HG02642 (cell line): ENCODE measurements around the gene NRDC.
"Not testable (repeated sequence)": the region's sequence is repeated elsewhere in the genome, so short reads cannot be mapped to it uniquely, and the experiment has no call there.

Experiments
- ATAC-seq: cut with Tn5 transposase; IDR thresholded peaks from one replicate; pipeline ENCODE4 v1.9.1; 2021; ENCODE audit warnings: mild to moderate bottlenecking; ENCODE audit not compliant: unreplicated experiment, poor library complexity

The NRDC gene

GRCh38 chr1:51898090-51898734 is 19.7 kb upstream of the NRDC start:
- ATAC-seq, result no peak

GRCh38 chr1:51897699-51898031 is 19.1 kb upstream of the NRDC start:
- ATAC-seq, result no peak

GRCh38 chr1:51894748-51895147 is 16.2 kb upstream of the NRDC start:
- ATAC-seq, result not testable (repeated sequence)

- ATAC-seq, result peak; percentile 7
Observed at GRCh38 chr1:51878308-51878615, 265 bp downstream of the NRDC start.

- no peak for ATAC-seq
Observed at GRCh38 chr1:51877434-51878307, 856 bp downstream of the NRDC start.

GRCh38 chr1:51875836-51876235 is 2.7 kb downstream of the NRDC start:
- ATAC-seq, result no peak

- no peak for ATAC-seq
Observed at GRCh38 chr1:51875291-51875772, 3.2 kb downstream of the NRDC start.

- not testable (repeated sequence) for ATAC-seq
Observed at GRCh38 chr1:51873270-51873669, 5.3 kb downstream of the NRDC start.

- no peak for ATAC-seq
Observed at GRCh38 chr1:51871351-51871975, 7.1 kb downstream of the NRDC start.

GRCh38 chr1:51870603-51871350 is 7.8 kb downstream of the NRDC start:
- ATAC-seq, result no peak

GRCh38 chr1:51867479-51868232 is 10.9 kb downstream of the NRDC start:
- ATAC-seq, result no peak

GRCh38 chr1:51863384-51863783 is 15.1 kb downstream of the NRDC start:
- ATAC-seq, result no peak

GRCh38 chr1:51861669-51862068 is 16.9 kb downstream of the NRDC start:
- ATAC-seq, result no peak

- ATAC-seq, result no peak
Observed at GRCh38 chr1:51859735-51860134, 18.8 kb downstream of the NRDC start.

- no peak for ATAC-seq
Observed at GRCh38 chr1:51859333-51859732, 19.2 kb downstream of the NRDC start.

GRCh38 chr1:51858892-51859291 is 19.6 kb downstream of the NRDC start:
- no peak for ATAC-seq

- no peak for ATAC-seq
Observed at GRCh38 chr1:51856745-51857144, 21.8 kb downstream of the NRDC start.

GRCh38 chr1:51855624-51856023 is 22.9 kb downstream of the NRDC start:
- no peak for ATAC-seq

GRCh38 chr1:51853360-51853759 is 25.2 kb downstream of the NRDC start:
- ATAC-seq, result no peak

- no peak for ATAC-seq
Observed at GRCh38 chr1:51851882-51852396, 26.6 kb downstream of the NRDC start.
